Skeletal muscle cell (primary cell): Measurements from ENCODE around the gene SLC17A7.

Experiments
- DNase-seq: peaks from one replicate; pipeline ENCODE4 v3.0.0-alpha.2; 2010; ENCODE audit warnings: low read depth
- H3K4me3 ChIP-seq: 2 replicates; pipeline ENCODE4 v1.5.1; 2011; ENCODE audit warnings: low read depth, mild to moderate bottlenecking, control low read depth, low read length, moderate library complexity

SLC17A7 gene

DNA sequence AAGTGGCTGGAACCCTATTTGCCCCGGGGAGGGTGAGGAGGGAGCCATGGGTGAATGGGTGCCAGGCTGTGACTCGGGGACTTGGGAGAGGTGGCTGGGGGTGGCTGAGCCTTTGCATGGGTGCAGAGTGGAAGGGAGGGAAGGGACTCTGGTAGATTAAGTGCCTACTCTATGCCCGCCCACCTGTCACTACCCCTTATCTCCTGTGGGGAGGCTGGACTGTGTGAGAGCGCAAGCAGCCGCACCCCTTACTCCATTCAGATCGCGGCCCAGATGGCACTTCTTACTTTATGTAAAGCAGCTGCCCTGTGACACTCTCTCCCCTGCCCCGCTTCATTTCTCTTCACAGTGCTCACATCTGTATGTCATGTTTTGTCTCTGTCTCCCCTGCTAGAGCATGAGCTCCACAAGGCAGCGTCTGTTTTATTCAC, 50.4 kb downstream of the SLC17A7 start:
- no peak for DNase-seq
- H3K4me3 ChIP-seq = no peak overlapping the region

DNA sequence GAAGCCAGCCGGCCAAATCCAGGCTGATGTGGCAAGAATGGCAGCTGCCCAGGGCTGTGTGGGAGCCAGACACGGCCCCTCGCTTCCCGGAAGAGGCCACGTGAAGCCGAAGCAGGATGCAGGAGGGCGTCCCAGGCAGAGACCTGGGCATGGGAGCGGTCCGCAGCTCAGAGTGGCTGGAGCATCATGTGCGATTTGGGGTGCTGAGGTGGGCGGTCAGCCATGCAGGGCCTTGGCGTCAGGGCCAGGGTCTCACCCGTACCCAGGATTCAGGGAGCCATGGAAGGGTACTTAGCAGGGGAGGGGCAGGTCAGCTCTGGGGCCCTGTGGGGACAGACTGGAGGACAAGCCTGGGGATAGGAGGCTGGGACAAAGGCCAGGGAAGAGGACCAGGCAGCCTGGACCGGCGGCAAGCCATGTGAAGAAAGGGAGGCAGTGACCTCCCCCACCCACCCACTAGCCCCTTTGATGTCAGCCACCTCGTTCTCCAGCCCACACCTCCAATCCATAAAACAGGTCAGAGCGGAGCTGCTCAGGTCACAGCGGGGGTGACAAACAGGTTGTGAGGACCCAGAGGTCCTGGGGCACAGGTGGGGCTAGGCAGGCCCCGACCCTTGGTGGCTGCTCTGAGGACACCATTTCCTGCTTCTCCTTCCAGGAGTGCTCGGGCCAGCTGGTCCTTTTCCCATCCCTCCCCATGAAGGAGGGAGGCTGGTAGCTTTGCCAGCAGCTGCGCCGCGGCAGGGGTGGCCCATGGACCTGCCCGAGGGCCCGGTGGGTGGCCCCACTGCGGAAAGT, 51.0 kb downstream of the SLC17A7 start:
- no peak for DNase-seq
- no peak overlapping the region for H3K4me3 ChIP-seq

DNA sequence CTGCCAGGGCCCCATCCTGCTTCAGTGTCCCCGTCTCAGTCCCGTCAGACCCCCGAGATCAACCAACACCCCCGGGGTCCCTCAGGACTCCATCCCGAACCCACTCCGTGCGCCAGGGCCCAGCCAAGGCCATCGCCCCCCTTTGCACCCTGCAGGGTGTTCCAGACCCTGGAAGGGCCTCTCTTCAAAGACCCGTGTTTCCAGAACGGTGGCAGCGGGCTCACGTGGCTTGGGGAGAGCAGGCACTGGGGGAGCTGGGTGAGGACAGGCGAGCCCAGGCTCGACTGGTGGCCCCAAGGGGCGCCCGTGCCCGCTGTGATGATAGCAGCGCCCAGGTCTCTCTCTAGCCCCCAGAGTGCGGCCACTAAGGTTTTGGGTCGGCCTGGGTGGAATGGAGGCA, 51.9 kb downstream of the SLC17A7 start:
- no peak for DNase-seq
- H3K4me3 ChIP-seq = no peak overlapping the region

DNA sequence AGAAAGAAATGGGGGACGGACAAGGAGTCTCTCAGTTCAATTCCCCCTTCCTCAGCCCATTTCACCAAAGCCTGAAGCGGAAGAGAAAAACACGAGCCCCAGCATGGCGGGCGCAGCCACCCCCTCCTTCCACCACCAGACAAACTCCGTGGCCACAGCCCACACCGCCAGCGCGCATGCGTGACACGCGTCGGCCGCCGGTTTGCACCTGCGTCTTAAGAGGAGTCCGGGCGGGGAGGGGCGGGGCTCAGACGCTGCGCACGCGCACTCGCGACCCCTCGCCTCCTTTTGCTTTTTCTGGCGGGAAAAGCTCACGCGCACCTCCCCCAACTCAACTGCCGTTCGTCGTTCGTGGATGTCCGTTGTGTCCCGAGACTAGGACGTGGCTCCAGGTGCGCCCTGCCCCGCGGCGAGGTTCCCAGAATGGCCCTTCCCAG, 53.4 kb downstream of the SLC17A7 start, which contains the start of gene KASH5:
KASH5 (plus strand) TSS at position 314 of the 437 bp plus-strand sequence. CDS start 2,635 bp downstream, outside the sequence.
- no peak within 1 kb of the TSS for H3K4me3 ChIP-seq
- DNase-seq = no peak

DNA sequence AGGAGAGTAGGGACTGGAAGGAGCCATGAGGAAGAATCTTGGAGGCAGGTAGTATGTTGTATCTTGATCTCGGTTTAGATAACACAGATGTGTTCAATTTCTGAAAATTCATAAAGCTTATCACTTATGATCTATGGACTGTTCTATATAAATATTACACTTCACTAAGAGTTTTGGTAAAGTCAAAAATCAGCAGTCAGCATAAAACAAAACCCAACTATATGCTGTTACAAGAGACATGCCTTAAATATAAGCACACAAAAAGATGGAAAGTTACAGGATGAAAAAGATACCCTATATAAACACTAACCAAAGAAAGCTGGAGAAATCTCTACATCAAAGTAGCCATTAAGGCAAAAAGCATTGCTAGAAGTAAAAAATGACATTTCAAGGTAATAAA, 57.7 kb downstream of the SLC17A7 start:
- H3K4me3 ChIP-seq = no peak overlapping the region
- DNase-seq = no peak

DNA sequence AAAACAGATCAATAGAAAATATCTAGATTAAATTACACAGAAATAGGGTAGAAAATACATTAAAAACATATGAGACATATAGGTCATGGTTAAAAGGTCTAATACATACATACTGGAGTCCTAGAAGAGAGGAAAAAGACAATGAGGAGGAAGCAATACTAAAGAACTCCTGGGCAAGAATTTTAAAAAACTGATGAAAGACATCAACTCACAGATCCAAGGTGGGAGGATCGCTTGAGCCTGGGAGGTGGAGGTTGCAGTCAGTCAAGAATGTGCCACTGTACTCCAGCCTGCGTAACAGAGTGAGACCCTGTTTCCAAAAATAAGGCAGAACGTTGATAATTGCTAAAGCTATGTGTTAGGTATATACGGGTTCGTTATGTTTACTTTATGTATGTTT, 58.7 kb downstream of the SLC17A7 start:
- no peak overlapping the region for H3K4me3 ChIP-seq
- no peak for DNase-seq

DNA sequence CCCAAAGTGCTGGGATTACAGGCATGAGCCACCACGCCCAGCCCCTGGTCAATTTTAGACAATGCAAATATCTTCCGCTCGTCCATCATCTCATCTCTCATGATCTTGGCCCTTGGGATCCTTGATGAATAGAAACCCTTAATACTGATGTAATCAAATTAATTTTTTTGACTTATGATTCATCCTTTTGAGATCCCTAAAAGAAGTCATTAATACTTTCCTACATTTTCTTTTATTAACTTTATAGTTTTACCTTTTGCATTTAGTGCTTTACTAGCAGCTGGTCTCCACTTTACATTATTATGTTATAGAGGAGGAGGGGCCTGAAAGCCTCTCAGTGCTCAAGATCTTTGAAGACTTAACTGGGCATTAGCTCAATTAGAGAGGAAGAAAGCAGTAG, 60.9 kb downstream of the SLC17A7 start:
- DNase-seq = no peak
- no peak overlapping the region for H3K4me3 ChIP-seq
